ENCODE data around the gene KLK4. TPM values are rescaled to one million over a fixed set of nuclear protein-coding genes. Genes with fewer than 3 reads are reported as not detected.

The KLK4 gene
- total and polyA plus RNA-seq, 9 of the 15 experiments (the other 6 are each of a cell fraction or from before 2014, with no cell fraction given): not detected

GRCh38 chr19:50896591-50897190, 14.5 kb downstream of the KLK4 start (continued):
- no peak for TF ChIP-seq CTCFL (IDR thresholded peaks at IDR 0.05; ENCODE audit: borderline replicate concordance, insufficient read depth, low read depth, low read length, poor library complexity, severe bottlenecking)
- no peak for TF ChIP-seq NFE2 (IDR thresholded peaks at IDR 0.05; ENCODE audit: low read depth)
- TF ChIP-seq ZFP1 (CRISPR knock-in tag; IDR thresholded peaks at IDR 0.05): no peak
- TF ChIP-seq ZNF639 (CRISPR knock-in tag; conservative IDR thresholded peaks at IDR 0.05 in 1 of 2, IDR thresholded peaks at IDR 0.05 in 1 of 2): 0 out of 4 replicates have a peak, but pooled peaks of 1 of the 2 experiments have one; percentile 34
- TF ChIP-seq MAX (CRISPR knock-in tag; IDR thresholded peaks at IDR 0.05): peak; percentile 71
- TF ChIP-seq POLR2A (conservative IDR thresholded peaks at IDR 0.05): no peak
- TF ChIP-seq MAFK (IDR thresholded peaks at IDR 0.05; ENCODE audit: low read length): no peak
- no peak for TF ChIP-seq SLC30A9 (CRISPR knock-in tag; IDR thresholded peaks at IDR 0.05)
- TF ChIP-seq CREB5 (CRISPR knock-in tag; IDR thresholded peaks at IDR 0.05): no peak
- TF ChIP-seq ZFX (CRISPR knock-in tag; IDR thresholded peaks at IDR 0.05): 0 out of 2 replicates have a peak, but pooled peaks have one; percentile 24
- no peak for TF ChIP-seq CGGBP1 (CRISPR knock-in tag; IDR thresholded peaks at IDR 0.05)
- TF ChIP-seq KHSRP (IDR thresholded peaks at IDR 0.05): no peak
- no peak for TF ChIP-seq ZBTB49 (CRISPR knock-in tag; IDR thresholded peaks at IDR 0.05; ENCODE audit: borderline replicate concordance)
- TF ChIP-seq ZNF197 (CRISPR knock-in tag; IDR thresholded peaks at IDR 0.05; ENCODE audit: low read depth): no peak
- no peak for TF ChIP-seq POLR2B (IDR thresholded peaks at IDR 0.05; ENCODE audit: low read depth, partially characterized antibody)
- TF ChIP-seq NUFIP1 (IDR thresholded peaks at IDR 0.05; ENCODE audit: partially characterized antibody): no peak
- TF ChIP-seq SRSF7 (optimal IDR thresholded peaks at IDR 0.05; ENCODE audit: low read depth, low read length): no peak
- TF ChIP-seq TAF1 (IDR thresholded peaks at IDR 0.05; ENCODE audit: control insufficient read depth, extremely low read depth, insufficient read depth, low read length, severe bottlenecking): no peak
- no peak for TF ChIP-seq MED1 (CRISPR knock-in tag; IDR thresholded peaks at IDR 0.05; ENCODE audit: borderline replicate concordance)
- no peak for TF ChIP-seq ZNF644 (tag; IDR thresholded peaks at IDR 0.05; ENCODE audit: low read depth)
- TF ChIP-seq NCOR1 (IDR thresholded peaks at IDR 0.05): 0 out of 2 replicates have a peak, but pooled peaks have one; percentile 9

All from K562 (cell line).